ENCODE results near the gene DIAPH3.

DIAPH3 gene

GRCh38 chr13:60026286-60026685 lies 137.4 kb downstream of the DIAPH3 start:
- no peak for DNase-seq (ENCODE audit: low read depth in 2 of 2)

GRCh38 chr13:60020288-60020687 lies 143.4 kb downstream of the DIAPH3 start:
- DNase-seq (ENCODE audit: low read depth in 2 of 2) = no peak

GRCh38 chr13:60019119-60019993 lies 144.4 kb downstream of the DIAPH3 start:
- no peak for DNase-seq (ENCODE audit: low read depth in 2 of 2)

- DNase-seq (ENCODE audit: low read depth in 2 of 2) = no peak
Measured at GRCh38 chr13:60018536-60018935, 145.2 kb downstream of the DIAPH3 start.

GRCh38 chr13:60016229-60016628 lies 147.5 kb downstream of the DIAPH3 start:
- no peak for DNase-seq (ENCODE audit: low read depth in 2 of 2)

- DNase-seq (ENCODE audit: low read depth in 2 of 2) = no peak
Measured at GRCh38 chr13:60013166-60013565, 150.6 kb downstream of the DIAPH3 start.

- no peak for DNase-seq (ENCODE audit: low read depth in 2 of 2)
Measured at GRCh38 chr13:60012488-60012887, 151.2 kb downstream of the DIAPH3 start.

- no peak for DNase-seq (ENCODE audit: low read depth in 2 of 2)
Measured at GRCh38 chr13:60009300-60010253, 154.2 kb downstream of the DIAPH3 start.

- DNase-seq (ENCODE audit: low read depth in 2 of 2) = no peak
Measured at GRCh38 chr13:60001889-60002288, 161.8 kb downstream of the DIAPH3 start.

GRCh38 chr13:60000976-60001375 lies 162.8 kb downstream of the DIAPH3 start:
- no peak for DNase-seq (ENCODE audit: low read depth in 2 of 2)

GRCh38 chr13:60000081-60000480 lies 163.6 kb downstream of the DIAPH3 start:
- DNase-seq (ENCODE audit: low read depth in 2 of 2) = no peak

- no peak for DNase-seq (ENCODE audit: low read depth in 2 of 2)
Measured at GRCh38 chr13:59997976-59998375, 165.8 kb downstream of the DIAPH3 start.

- DNase-seq (ENCODE audit: low read depth in 2 of 2) = no peak
Measured at GRCh38 chr13:59996461-59996980, 167.2 kb downstream of the DIAPH3 start.

GRCh38 chr13:59991395-59991794 lies 172.3 kb downstream of the DIAPH3 start:
- no peak for DNase-seq (ENCODE audit: low read depth in 2 of 2)

GRCh38 chr13:59982631-59983382 lies 180.9 kb downstream of the DIAPH3 start:
- DNase-seq (ENCODE audit: low read depth in 2 of 2) = no peak

- no peak for DNase-seq (ENCODE audit: low read depth in 2 of 2)
Measured at GRCh38 chr13:59979589-59979988, 184.1 kb downstream of the DIAPH3 start.

- no peak for DNase-seq (ENCODE audit: low read depth in 2 of 2)
Measured at GRCh38 chr13:59978862-59979261, 184.9 kb downstream of the DIAPH3 start.

GRCh38 chr13:59976856-59977255 lies 186.9 kb downstream of the DIAPH3 start:
- no peak for DNase-seq (ENCODE audit: low read depth in 2 of 2)

- no peak for DNase-seq (ENCODE audit: low read depth in 2 of 2)
Measured at GRCh38 chr13:59975807-59976435, 187.8 kb downstream of the DIAPH3 start.

- no peak for DNase-seq (ENCODE audit: low read depth in 2 of 2)
Measured at GRCh38 chr13:59970847-59971246, 192.9 kb downstream of the DIAPH3 start.

GRCh38 chr13:59963827-59964226 lies 199.9 kb downstream of the DIAPH3 start:
- no peak for DNase-seq (ENCODE audit: low read depth in 2 of 2)

Data from stimulated activated CD8-positive, alpha-beta memory T cell treated with anti-CD3 and anti-CD28 coated beads, Interleukin-15, amount 100 ng/mL, for 4 hours (primary cell).